RPMI7951 (cell line): ENCODE data around the gene EFR3B. TPM values are rescaled to one million over a fixed set of nuclear protein-coding genes. Genes with fewer than 3 reads are reported as not detected.
"Not testable (repeated sequence)": the region's sequence is repeated elsewhere in the genome, so short reads cannot be mapped to it uniquely, and the experiment has no call there.

Source experiments
- DNase-seq: peaks from one replicate; pipeline ENCODE4 v3.0.0-alpha.2; 2012; ENCODE audit warnings: low read depth
- total RNA-seq: library from RNA; depleted of rRNA; stranded (reverse); fragments of >200 nt; shearing (Covaris generic); gene quantifications from 2 replicates; pipeline ENCODE4 v1.2.3, GENCODE V29; 2014

The EFR3B gene
- total RNA-seq, 1 experiment from 2014 or later = 0.60 TPM

DNA sequence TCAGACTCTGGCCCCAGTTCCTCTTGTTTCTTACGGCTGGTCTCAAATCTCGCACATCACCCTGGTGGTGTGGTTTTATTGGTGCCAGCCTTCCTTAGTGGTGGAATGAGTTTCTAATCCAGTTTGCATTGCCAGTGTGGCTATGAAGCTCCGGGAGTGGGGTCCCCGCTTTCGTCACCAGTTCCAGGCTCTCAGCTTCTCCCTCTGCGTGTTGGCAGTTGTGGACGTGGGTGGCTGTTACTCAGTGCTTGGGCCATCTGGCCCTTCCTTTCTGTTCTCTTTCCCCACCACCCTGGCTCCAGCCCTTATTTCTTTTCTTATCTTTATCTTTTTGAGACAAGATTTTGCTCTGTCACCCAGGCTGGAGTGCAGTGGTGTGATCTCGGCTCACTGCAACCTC, 30.1 kb downstream of the EFR3B start:
- DNase-seq = no peak

DNA sequence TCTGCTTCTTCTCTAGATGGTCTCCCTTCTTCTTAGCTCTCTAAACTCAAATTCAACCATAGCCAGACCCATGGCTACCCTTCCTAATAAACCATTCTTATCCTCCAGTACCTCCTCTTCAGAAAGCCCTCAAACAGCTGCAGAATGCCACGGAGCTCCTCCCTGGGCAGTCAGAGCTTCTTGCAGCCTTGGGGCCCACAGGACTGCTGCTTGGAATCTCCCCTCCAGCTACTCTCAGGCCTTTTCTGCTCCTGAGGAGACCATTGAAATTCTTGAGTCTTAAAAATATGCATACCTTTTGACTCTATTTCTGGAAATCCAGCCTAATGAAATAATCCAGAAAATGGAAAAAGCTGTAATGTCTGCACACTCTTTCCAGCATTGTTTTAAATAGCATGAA, 30.7 kb downstream of the EFR3B start:
- DNase-seq = no peak

DNA sequence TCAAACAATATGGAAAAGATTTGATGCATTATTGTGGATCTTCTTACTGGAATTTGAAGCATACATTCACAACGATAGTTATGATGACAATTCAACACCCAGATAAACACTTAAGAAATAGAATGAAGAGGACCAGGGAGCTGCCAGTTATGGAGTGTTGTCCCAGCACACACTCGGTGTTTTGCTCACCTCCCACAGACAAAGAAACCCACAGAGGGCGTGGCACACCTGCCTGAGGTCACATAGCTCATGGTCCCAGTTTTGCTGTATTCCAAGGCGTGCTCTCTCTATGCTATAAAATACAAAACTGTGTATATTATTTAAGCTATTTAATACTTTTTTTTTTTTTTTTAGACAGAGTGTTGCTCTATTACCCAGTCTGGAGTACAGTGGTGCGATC, 31.1 kb downstream of the EFR3B start:
- no peak for DNase-seq

DNA sequence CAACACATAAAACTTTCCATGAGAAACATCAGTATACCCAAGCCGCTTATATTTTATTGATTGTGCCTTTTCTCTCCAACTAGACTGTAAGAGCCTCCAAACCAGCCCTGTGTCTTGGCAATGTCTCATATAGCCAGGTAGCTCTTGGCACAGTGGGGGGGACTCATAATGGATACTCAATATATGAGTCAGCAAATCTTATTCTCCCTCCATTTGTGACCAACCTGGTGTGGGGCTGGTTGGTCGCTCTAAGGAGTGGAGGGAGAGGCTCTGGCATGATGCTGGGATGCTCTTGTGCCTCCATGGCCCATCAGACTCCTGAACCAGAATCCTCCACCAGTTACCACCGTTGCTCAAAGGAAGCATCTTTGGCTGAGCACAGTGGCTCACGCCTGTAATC, 32.0 kb downstream of the EFR3B start:
- DNase-seq = no peak

DNA sequence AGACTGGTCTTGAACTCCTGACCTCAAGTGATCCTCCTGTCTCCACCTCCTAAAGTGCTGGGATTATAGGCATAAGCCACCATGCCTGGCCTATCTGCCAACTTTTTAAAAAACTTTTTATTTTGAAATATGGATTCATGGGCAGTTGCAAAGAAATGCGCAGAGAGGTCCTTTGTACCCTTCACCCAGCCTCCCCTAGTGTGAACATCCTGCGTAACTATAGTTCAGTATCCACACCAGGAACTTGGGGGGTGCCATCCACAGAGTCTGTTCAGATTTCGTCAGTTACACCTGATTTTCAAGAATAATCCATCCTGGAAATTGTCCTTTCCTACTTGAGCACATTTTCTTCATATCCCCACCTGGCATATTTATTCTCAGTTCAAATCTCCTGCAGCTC, 33.0 kb downstream of the EFR3B start:
- no peak for DNase-seq

DNA sequence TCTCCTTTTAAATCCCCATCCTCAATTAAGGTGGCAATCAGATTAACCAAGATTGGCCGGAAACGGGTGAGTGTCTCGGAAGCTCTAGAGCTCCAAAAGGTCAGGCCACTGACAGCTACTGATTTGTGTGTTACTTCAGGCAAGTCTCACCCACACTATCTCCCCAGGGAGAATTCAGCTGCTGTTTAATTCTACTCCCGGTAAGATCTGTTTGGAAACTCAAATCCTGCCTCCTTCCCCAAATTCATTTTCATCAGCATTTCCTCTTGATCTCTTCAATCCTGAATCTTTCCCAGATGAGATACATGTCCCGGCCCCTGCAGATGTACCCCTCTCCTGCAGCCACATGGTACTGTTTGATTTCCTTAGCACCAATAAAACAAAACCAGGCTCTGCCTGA, 34.9 kb downstream of the EFR3B start:
- no peak for DNase-seq

DNA sequence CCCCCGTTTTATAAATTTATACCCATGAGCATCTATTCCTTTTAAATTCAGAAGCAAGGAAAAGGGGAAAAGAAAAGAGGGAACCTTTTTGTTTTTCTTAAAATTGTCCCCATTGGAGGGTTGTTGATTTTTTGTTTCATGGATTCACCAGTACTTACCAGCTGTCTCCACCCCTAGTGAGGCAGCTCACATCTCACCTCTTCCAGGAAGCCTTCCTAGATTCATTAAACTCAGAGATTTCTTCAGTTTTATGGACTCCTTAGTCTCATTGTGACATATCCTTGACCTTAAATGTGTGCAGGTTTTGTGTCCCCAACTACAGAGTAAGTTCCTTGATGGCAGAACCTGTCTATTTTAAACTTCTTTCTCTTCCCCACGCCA, 35.9 kb downstream of the EFR3B start:
- no peak for DNase-seq

DNA sequence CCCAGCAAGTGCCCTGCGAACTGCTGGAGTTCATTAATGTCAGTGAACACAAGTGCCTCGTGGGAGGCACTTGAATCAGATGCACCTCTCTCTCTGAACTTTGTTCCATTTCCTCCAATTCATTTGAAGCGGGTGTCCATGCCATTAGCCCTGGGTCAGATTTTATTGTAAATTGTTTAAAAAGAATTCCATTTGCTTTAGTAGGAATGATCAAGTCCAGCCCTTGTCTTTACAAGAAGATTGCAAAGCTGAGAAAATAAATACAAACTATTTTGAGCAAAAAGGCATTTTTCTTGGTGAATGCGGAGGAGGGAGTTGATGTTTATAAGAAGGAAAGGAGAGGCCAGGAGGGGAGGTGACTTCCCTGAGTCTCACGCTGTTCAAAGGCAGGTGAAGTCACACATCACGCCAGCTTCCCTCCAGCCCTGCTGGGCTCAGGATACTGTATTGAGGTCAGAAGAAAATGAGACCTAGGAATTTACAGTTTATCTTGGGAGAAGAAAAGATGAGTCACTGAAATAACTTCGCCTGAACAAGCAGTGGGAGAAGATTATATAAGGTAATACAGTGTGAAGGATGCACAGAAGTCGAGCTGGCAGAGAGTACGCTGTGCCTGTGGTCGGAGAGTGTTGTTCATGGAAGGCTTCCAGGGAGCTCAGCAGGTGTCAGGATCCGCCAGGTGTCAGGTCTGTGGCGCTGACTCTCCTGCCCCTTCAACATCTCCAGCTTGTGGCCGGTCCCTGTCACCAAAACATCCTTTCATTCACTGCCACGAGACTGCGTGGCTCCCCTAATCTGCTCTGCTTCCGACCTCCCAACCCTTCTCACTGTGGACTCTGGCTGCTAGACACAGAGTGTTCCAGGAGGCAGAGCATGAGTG, 36.5 kb downstream of the EFR3B start:
- peak; percentile 59 for DNase-seq

DNA sequence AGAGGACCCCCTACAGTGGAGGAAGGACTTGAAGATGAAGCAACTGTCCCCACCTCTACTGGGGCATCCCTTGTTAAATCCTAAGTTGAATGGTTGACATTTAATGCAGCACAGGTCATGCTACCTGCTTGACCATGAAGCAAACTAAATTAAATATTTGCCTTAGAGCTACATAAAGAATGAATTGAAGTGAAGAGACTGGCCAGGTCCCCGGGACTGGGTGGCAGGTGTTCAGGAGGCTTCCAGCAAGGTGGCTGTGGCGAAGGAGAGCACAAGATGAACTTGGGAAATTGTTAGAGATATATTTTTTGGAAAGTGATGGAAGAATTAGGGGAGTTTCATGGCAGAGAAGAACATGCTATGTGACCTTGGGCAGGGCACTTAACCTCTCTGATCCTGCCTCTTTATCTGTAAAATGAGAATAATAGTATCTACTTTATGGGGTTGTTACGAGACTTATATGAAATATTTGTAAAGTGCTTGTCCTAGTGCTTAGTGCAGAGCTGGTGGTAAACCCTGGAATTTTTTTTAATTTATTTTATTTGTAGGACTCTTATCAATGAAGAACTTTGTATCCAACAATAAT, 37.3 kb downstream of the EFR3B start:
- no peak for DNase-seq

DNA sequence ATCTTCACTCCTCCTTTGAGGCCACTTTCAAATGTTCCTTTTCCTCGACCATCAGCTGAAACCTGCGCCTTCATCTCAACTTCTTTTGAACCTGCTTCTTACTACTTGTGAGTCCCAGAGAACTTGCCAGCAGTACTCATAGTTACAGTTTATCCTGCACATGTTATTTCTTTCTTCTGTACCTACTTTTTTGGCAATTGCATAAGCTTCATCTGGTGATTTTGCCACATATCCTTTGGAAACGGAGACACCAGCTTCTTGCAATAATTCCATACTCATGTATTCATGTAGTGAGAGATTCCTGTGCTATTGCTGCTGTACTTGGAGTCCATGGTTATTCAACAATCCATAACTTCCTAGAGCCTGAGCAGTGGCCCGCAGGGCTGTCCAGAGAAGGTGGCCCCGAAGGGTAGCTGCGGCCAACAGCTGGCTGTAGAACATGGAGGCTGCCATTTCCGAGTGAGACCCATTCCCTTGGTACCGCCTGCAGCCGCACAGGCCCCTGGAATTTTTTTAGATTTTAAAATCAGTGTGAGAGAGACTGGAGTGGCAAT, 39.4 kb downstream of the EFR3B start:
- no peak for DNase-seq

DNA sequence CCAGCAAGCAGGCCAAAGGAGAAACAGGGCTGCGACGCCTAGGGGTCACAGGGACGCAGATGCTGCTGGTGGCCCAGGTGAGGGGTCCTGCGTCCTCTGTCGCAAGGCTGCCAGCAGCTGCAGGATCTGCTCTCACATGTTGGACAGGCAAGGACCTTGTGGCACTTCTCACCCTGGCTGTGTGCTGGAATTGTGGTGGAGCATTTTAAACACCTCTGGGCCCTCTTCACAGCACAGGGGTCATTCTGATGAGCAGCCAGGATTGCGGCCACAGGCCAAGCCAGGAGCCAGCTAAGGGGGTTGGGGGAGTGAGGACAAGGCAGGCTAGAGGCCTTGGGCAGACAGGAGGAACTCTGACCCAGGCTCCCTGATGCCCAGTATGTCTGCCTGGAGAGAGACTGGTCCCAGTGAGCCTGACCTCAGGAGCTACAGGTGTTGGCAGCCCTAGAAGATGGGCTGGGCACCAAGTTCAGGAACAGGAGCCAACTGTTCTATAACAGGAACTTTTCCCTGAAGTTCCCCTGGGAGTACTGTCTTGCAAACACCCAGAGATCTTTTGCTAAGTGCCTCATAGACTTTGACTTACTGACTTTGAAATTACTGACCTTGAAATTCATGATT, 40.2 kb downstream of the EFR3B start:
- DNase-seq = no peak

DNA sequence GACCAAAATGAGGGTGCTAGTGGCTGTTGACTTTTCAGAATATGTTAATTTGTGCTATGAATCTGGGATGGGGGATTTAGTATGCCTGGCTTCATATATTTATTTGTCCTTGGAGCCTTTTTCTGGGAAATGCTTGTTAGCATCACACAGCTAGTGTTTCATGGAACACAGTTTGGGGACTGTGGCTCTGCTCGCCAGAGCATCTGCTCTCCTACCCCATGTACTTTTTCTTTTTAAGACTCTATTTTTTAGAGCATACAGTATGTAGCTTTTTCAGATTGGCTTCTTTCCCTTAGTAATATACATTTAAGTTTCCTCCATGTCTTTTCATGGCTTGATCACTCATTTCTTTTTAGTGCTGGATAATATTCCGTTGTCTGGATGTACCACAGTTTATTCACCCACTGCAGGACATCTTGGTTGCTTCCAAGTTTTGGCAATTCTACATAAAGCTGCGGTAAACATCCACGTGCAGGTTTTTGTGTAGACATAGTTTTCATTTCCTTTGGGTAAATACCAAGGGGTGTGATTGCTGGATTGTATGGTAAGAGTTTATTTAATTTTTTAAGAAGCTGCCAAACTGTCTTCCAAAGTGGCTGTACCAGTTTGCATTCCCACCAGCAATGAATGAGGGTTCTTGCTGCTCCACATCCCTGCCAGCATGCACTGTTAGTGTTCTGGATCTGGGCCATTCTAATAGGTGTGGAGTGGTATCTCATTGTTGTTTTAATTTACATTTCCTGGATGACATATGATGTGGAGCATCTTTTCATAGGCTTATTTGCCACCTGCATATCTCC, 44.1 kb downstream of the EFR3B start:
- no peak for DNase-seq

DNA sequence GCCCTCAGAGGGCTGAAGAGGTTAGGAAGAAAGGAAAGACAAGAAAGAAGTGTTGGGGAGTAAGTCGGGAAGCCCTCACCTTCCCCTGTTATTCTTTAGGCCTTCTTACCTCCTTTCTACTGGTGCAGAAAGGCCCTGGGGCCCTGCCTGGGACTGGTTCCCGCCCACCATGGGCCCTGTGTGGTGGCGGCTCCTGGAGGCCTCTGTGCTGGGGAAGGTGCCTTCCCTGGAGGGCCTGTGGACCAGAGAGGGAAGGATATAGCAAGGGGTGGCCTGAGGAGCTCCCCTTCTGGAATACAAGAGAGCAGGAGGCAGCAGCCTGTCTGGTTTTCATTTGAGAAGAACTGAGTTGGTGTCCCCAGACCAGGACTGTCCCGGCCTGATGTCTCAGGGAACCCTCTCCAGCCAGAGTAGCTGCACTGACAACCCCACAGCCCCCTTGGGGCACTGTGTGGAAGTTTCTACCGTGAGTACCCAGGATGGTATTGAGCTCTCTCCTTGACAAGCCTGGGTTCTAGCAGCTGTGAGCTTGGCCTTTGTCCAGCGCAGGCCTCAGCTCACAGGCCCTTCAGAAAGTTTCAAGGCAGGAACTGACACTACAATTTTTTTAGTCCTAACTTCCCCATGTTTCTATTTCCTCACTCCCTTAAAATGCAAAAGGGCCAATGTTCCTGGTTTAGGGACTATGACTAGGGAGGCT, 47.1 kb downstream of the EFR3B start:
- DNase-seq = no peak

DNA sequence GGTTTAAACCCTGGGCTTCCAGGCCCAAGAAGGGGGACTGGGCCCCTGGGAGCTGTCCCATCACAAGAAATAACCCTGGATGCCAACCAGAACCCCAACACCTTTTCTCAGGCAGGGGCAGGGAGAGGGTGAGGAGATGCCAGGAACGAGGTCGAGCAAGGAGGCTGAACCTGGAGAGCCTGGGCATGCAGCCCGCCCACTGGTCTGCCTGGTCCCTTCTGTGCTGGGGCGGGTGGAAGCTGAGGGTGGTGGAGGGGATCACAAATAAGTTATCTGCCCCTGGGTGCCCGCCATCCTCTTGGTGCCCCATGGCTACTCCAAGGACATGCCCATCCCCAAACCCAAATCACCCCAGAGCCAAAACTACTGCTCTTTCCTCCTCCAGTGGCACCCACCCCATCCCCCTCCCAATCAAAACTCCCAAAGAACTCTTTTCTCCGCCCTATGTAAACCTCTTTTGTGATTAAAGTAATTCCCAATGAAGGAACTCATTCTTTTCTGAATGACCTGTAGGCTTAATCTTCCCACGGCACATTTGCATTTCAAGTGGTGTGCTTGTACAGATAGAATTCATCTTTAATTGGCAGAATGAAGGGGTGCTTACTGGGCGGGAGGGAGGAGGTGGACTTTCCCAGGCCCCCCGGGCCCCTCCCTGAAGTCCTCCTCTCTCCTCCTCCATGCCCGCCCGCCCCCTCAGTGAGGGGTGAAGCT, 47.9 kb downstream of the EFR3B start:
- no peak for DNase-seq

DNA sequence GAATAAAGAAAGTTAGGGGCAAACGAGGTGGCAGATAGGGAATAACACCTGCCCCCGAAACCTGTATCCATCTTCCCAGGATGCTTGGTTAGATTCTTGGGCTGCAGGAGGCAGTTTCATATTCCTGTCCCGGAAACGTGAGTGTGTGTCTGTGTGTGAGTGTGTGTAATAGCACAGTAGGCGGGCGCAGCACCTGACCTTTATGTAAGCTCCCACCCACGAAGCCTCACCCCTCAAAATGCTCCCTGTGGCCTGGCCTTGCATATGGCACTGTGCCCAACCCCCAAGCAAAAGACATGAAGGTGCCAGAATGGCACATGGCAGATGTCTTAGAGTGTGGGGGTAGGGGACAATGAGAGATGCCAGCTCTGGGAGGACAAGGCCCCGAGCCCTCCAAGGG, 48.9 kb downstream of the EFR3B start:
- no peak for DNase-seq

DNA sequence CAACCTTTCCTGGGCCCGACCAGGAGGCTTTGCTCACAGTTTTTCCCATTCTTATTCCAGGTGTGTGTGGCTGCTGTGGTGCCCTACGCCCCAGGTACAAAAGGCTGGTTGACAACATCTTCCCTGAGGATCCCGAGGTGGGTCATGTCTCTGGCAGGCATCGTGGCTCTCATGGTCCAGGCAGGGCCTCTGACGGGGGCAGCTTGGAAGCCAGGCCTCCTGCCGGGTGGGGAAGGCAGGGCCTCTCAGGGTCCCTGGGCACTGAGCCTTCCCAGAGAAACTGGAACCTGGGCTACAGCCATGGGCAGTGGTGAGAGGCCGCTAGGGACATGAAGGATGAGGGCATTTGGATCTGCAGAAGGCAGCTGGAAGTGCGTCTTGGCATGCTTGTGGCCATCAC, 49.4 kb downstream of the EFR3B start:
- no peak for DNase-seq

DNA sequence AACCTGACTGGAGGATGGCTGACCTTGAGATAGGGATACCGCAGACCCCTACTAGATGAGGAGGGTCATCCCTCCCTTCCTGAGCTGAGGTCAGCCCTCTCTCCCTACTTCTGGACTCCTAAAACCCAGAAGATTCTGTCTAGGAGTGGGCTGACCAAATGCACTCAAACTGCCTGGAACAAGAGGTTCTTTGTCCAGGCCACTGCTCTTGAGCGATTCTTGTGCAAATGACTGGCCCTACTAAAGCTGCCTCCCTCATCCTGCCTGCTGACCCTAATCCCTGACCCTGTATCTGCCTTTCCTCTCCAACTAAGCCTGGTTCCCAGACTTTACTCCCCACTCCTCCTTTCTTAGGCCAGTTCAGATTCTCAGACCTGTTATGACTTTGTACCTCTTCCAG, 56.2 kb downstream of the EFR3B start:
- no peak for DNase-seq

DNA sequence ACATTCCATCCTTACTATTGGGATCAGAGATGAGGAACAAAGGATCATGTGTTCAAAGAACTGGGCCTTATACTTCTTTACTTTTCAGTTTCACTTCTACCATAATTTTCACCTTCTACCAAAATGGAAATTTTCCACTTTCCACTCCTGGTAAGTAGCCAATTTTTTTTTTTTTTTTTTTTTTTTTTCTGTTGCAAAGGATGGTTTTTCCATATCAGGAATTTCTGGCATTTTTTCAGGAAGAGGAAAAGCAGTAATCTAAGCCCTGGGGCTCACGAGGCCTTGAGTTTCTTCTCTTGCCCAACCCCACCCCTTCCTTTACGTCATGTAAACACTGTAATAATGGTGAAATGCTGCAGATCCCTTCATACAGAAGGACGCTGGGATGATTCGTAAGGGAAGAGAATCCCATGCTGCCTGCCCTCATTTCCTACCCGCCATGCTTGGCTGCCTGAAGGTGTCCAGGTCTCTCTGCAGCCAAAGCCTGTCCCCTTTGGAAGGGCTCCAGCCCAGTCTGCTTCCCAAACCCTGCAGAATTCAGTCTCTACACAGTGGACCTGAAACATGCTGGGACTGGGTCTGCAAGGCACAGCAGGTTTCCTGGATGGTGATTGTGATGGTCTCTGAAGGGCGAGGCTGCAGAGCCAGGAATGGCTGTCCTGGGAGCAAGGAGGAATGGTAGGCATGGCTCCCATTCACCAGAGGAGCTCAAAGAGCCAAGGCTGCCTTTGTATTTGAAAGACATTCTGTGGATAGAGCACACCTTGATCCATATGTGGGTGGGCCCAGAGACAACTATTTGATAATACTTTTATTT, 57.0 kb downstream of the EFR3B start:
- DNase-seq = peak; percentile 78

DNA sequence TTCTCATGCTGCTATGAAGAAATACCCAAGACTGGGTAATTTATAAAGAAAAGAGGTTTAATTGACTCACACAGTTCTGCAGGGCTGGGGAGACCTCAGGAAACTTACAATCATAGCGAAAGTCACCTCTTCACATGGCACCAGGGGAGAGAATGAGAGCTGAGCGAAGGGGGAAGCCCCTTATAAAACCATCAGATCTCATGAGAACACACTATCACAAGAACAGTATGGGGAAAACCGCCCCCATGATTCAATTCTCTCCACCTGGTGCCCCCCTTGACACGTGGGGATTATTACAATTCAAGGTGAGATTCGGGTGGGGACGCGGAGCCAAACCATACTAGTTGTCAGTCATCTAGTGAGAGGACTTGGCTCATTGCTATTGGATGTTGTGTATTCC, 60.5 kb downstream of the EFR3B start:
- not testable (repeated sequence) for DNase-seq
